GM23338 (cell line): ENCODE data around the gene PIGR. TPM values are rescaled to one million over a fixed set of nuclear protein-coding genes. Genes with fewer than 3 reads are reported as not detected.

Experiments
- ATAC-seq: fragments of 200-7000 bp; cut with Tn5 transposase; 3 replicates; pipeline ENCODE4 v1.9.1; 2020
- DNase-seq: peaks from one replicate; pipeline ENCODE4 v3.0.0-alpha.2; 2015; ENCODE audit warnings: low spot score
- H2AFZ ChIP-seq: fragments of 200-600 bp; sonication (generic); 2 replicates; pipeline ENCODE4 v1.8.0; 2016; ENCODE audit warnings: antibody characterized with exemption, mild to moderate bottlenecking, moderate library complexity
- H3F3A ChIP-seq: fragments of 200-600 bp; sonication (generic); replicated peaks from 2 replicates; pipeline ENCODE4 v1.8.0; 2017; ENCODE audit warnings: antibody characterized with exemption, mixed run types, low read depth
- H3K27ac ChIP-seq: fragments of 200-600 bp; sonication (generic); 2 replicates; pipeline ENCODE4 v1.6.1; 2016; ENCODE audit warnings: low read depth
- H3K27me3 ChIP-seq: fragments of 200-600 bp; sonication (generic); 2 replicates; pipeline ENCODE4 v1.8.0; 2016; ENCODE audit warnings: mild to moderate bottlenecking, mixed run types, moderate library complexity; ENCODE audit not compliant: insufficient read depth
- H3K36me3 ChIP-seq: fragments of 200-600 bp; sonication (generic); 2 replicates; pipeline ENCODE4 v1.8.0; 2016; ENCODE audit warnings: mild to moderate bottlenecking; ENCODE audit not compliant: insufficient read depth
- H3K4me1 ChIP-seq: fragments of 200-600 bp; sonication (generic); 2 replicates; pipeline ENCODE4 v1.8.0; 2016; ENCODE audit warnings: mild to moderate bottlenecking, moderate library complexity; ENCODE audit not compliant: insufficient read depth
- H3K4me2 ChIP-seq: fragments of 200-600 bp; sonication (generic); 2 replicates; pipeline ENCODE4 v1.7.1; 2017; ENCODE audit warnings: mixed run types
- H3K4me3 ChIP-seq: fragments of 200-600 bp; sonication (generic); 2 replicates; pipeline ENCODE4 v1.6.1; 2016; ENCODE audit warnings: mixed run types
- H3K79me2 ChIP-seq: fragments of 200-600 bp; sonication (generic); replicated peaks from 2 replicates; pipeline ENCODE4 v1.8.0; 2017; ENCODE audit warnings: mild to moderate bottlenecking; ENCODE audit not compliant: insufficient read depth
- H3K9me2 ChIP-seq: fragments of 200-600 bp; sonication (generic); 2 replicates; pipeline ENCODE4 v1.8.0; 2017; ENCODE audit not compliant: insufficient read depth
- H4K20me1 ChIP-seq: fragments of 200-600 bp; sonication (generic); replicated peaks from 2 replicates; pipeline ENCODE4 v1.8.0; 2017; ENCODE audit warnings: mild to moderate bottlenecking; ENCODE audit not compliant: insufficient read depth
- H3K27ac Mint-ChIP-seq: 2 replicates; pipeline ENCODE4 v1.8.0; 2020; ENCODE audit warnings: inconsistent platforms, mild to moderate bottlenecking, moderate library complexity, mixed read lengths
- H3K27me3 Mint-ChIP-seq: 3 replicates; pipeline ENCODE4 v1.8.0; 2022; ENCODE audit warnings: low read depth, mild to moderate bottlenecking, moderate library complexity, mixed read lengths, inconsistent platforms; ENCODE audit not compliant: insufficient read depth, poor library complexity
- H3K36me3 Mint-ChIP-seq: 3 replicates; pipeline ENCODE4 v1.8.0; 2021; ENCODE audit warnings: low read depth, mild to moderate bottlenecking, inconsistent platforms, moderate library complexity, mixed read lengths
- H3K4me1 Mint-ChIP-seq: 3 replicates; pipeline ENCODE4 v1.8.0; 2020; ENCODE audit warnings: mild to moderate bottlenecking, inconsistent platforms, mixed read lengths
- H3K4me3 Mint-ChIP-seq: 3 replicates; pipeline ENCODE4 v1.8.0; 2021; ENCODE audit warnings: moderate library complexity, mild to moderate bottlenecking, inconsistent platforms, mixed read lengths
- H3K9me3 Mint-ChIP-seq: 3 replicates; pipeline ENCODE4 v1.8.0; 2020; ENCODE audit warnings: moderate library complexity, mild to moderate bottlenecking, inconsistent platforms, mixed read lengths
- CTCF ChIP-seq, 2 experiments: fragments of 200-600 bp in 1 of 2; sonication (generic) in 1 of 2; conservative IDR thresholded peaks; 2 replicates each; pipeline versions ENCODE4 v1.5.1 to v1.6.1; 2016 to 2017; ENCODE audit warnings: antibody characterized with exemption in 2 of 2, low read depth in 2 of 2, mild to moderate bottlenecking in 2 of 2, moderate library complexity in 1 of 2
- EZH2 ChIP-seq: fragments of 200-600 bp; sonication (generic); IDR thresholded peaks from one replicate; pipeline ENCODE4 v1.8.0; 2017; ENCODE audit warnings: antibody characterized with exemption, mild to moderate bottlenecking, low read depth; ENCODE audit not compliant: unreplicated experiment
- EZH2phosphoT487 ChIP-seq: fragments of 200-600 bp; sonication (generic); IDR thresholded peaks from one replicate; pipeline ENCODE4 v1.8.1; 2018; ENCODE audit warnings: antibody characterized with exemption; ENCODE audit not compliant: unreplicated experiment
- JUNB ChIP-seq: IDR thresholded peaks from one replicate; pipeline ENCODE4 v1.6.1; 2016; ENCODE audit warnings: antibody characterized with exemption; ENCODE audit not compliant: unreplicated experiment
- NANOG ChIP-seq: IDR thresholded peaks from 2 replicates; pipeline ENCODE4 v1.6.1; 2016; ENCODE audit warnings: antibody characterized with exemption, borderline replicate concordance
- STAT1 ChIP-seq: IDR thresholded peaks from one replicate; pipeline ENCODE4 v1.6.1; 2016; ENCODE audit warnings: antibody characterized with exemption; ENCODE audit not compliant: unreplicated experiment
- ZNF114 ChIP-seq: fragments of 250-450 bp; sonication (Bioruptor Pico); IDR thresholded peaks from 2 replicates; pipeline ENCODE4 v1.5.0; 2020; ENCODE audit warnings: mild to moderate bottlenecking, moderate library complexity
- ZNF331 ChIP-seq: fragments of 250-450 bp; sonication (Bioruptor Pico); IDR thresholded peaks from 2 replicates; pipeline ENCODE4 v1.5.0; 2020; ENCODE audit warnings: low read depth, mild to moderate bottlenecking, moderate library complexity
- polyA plus RNA-seq: library from polyadenylated mRNA; unstranded; fragments of >200 nt; fragmentation: Nextera tagmentation; extraction: Ambion mirVana; gene quantifications from 2 replicates; pipeline ENCODE4 v1.2.1, GENCODE V29; 2016
- total RNA-seq: library from RNA; depleted of rRNA; stranded (reverse); fragments of >200 nt; shearing (Covaris generic); gene quantifications from 2 replicates; pipeline ENCODE4 v1.2.3, GENCODE V29; 2014
- TF ChIP-seq, protein P1 (sequence below): IDR thresholded peaks from 2 replicates; pipeline ENCODE4 v1.6.1; 2016; ENCODE audit warnings: antibody characterized with exemption
- TF ChIP-seq, protein P2 (sequence below): IDR thresholded peaks from one replicate; pipeline ENCODE4 v1.6.1; 2018; ENCODE audit warnings: antibody characterized with exemption; ENCODE audit not compliant: unreplicated experiment

Gene PIGR
- total and polyA plus RNA-seq, 2 experiments from 2014 or later = not detected

DNA sequence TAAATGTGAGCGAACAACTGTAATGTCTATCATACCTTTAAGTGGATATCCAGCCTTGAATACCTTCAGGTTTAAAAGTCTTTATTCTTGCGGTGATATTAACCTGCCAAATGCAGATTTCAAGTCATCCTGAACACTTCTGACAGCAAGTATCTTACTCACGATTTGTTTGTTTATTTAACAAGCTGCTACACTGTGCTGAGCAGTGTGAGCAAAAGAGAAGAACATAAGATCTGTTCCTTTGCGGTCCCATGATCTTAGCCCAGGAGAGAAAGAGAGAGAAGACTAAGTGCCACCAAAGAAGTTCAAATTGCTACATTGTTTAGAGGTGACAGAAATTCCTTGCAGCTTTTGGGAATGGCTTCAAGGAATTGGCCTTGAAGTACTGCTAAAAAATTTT, 58.6 kb downstream of the PIGR start:
- no peak overlapping the region for H3K4me2 ChIP-seq
- H3K4me1 Mint-ChIP-seq = peaks cover 19% of the 10 kb centered on the region
- no peaks in the 10 kb centered on the region for H3K36me3 Mint-ChIP-seq
- 0 out of 2 replicates have a peak, but pooled peaks cover 5% of the 10 kb centered on the region for H3K9me2 ChIP-seq
- H3K27ac Mint-ChIP-seq = no peak overlapping the region
- H3K4me3 ChIP-seq = no peak overlapping the region
- H3K4me3 Mint-ChIP-seq = no peak overlapping the region
- TF ChIP-seq NANOG (no peak), CTCF (conservative IDR thresholded peaks at IDR 0.05; ENCODE audit: low read depth in 2 of 2) (no peak), ZNF114 (no peak), ZNF331 (CRISPR knock-in tag) (no peak), STAT1 (no peak), JUNB (no peak)
- TF ChIP-seq, protein P1, sequence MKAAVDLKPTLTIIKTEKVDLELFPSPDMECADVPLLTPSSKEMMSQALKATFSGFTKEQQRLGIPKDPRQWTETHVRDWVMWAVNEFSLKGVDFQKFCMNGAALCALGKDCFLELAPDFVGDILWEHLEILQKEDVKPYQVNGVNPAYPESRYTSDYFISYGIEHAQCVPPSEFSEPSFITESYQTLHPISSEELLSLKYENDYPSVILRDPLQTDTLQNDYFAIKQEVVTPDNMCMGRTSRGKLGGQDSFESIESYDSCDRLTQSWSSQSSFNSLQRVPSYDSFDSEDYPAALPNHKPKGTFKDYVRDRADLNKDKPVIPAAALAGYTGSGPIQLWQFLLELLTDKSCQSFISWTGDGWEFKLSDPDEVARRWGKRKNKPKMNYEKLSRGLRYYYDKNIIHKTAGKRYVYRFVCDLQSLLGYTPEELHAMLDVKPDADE = no peak
- TF ChIP-seq, protein P2, sequence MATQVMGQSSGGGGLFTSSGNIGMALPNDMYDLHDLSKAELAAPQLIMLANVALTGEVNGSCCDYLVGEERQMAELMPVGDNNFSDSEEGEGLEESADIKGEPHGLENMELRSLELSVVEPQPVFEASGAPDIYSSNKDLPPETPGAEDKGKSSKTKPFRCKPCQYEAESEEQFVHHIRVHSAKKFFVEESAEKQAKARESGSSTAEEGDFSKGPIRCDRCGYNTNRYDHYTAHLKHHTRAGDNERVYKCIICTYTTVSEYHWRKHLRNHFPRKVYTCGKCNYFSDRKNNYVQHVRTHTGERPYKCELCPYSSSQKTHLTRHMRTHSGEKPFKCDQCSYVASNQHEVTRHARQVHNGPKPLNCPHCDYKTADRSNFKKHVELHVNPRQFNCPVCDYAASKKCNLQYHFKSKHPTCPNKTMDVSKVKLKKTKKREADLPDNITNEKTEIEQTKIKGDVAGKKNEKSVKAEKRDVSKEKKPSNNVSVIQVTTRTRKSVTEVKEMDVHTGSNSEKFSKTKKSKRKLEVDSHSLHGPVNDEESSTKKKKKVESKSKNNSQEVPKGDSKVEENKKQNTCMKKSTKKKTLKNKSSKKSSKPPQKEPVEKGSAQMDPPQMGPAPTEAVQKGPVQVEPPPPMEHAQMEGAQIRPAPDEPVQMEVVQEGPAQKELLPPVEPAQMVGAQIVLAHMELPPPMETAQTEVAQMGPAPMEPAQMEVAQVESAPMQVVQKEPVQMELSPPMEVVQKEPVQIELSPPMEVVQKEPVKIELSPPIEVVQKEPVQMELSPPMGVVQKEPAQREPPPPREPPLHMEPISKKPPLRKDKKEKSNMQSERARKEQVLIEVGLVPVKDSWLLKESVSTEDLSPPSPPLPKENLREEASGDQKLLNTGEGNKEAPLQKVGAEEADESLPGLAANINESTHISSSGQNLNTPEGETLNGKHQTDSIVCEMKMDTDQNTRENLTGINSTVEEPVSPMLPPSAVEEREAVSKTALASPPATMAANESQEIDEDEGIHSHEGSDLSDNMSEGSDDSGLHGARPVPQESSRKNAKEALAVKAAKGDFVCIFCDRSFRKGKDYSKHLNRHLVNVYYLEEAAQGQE = no peak
- no peak overlapping the region for H3K27ac ChIP-seq
- no peaks in the 10 kb centered on the region; the same call in 1 of the 2 replicates for H3K36me3 ChIP-seq
- H3K79me2 ChIP-seq = no peaks in the 10 kb centered on the region
- H3K9me3 Mint-ChIP-seq = no peaks in the 10 kb centered on the region; the same call in 2 of the 3 replicates
- H2AFZ ChIP-seq = no peak overlapping the region
- no peaks in the 10 kb centered on the region for H3K27me3 Mint-ChIP-seq
- DNase-seq (no peak), ATAC-seq (no peak)
- H3K4me1 ChIP-seq = peaks cover 18% of the 10 kb centered on the region
- no peaks in the 10 kb centered on the region for H4K20me1 ChIP-seq
- no peaks in the 10 kb centered on the region for H3K27me3 ChIP-seq
- no peaks in the 10 kb centered on the region for H3F3A ChIP-seq

DNA sequence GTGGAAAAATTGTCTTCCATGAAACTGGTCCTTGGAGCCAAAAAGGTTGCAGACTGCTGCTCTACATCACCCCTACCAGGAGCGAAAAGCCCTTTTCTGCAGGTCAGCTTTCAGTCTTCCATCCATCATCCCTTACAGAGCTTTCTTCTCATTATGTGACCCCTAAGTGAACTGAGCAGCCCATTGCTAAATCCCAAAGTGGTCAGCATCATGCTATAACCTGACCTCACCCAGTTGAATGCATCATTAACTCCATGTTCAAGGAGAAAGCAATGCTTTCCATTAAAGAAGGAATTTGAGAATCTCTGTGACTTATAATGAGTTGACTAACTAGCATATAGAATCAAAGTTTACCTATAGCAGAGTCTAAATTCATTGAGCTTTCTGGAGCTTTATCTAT, 59.4 kb downstream of the PIGR start:
- H3K9me2 ChIP-seq = 0 out of 2 replicates have a peak, but pooled peaks cover 4% of the 10 kb centered on the region
- H3K27me3 ChIP-seq = no peaks in the 10 kb centered on the region
- H3K4me3 Mint-ChIP-seq = no peak overlapping the region
- H4K20me1 ChIP-seq = no peaks in the 10 kb centered on the region
- H3K4me2 ChIP-seq = no peak overlapping the region
- H3K4me3 ChIP-seq = no peak overlapping the region
- H3F3A ChIP-seq = no peaks in the 10 kb centered on the region
- no peak overlapping the region for H3K27ac Mint-ChIP-seq
- TF ChIP-seq ZNF114 (no peak), EZH2 (no peak), NANOG (no peak), JUNB (no peak), ZNF331 (CRISPR knock-in tag) (no peak), EZH2phosphoT487 (no peak)
- TF ChIP-seq, protein P1 = no peak
- DNase-seq (no peak), ATAC-seq (no peak)
- peaks cover under 1% of the 10 kb centered on the region; the same call in 1 of the 3 replicates for H3K9me3 Mint-ChIP-seq
- H3K27ac ChIP-seq = no peak overlapping the region
- H3K36me3 Mint-ChIP-seq = no peaks in the 10 kb centered on the region
- peaks cover 17% of the 10 kb centered on the region for H3K4me1 Mint-ChIP-seq
- H3K36me3 ChIP-seq = no peaks in the 10 kb centered on the region; the same call in 1 of the 2 replicates
- H3K79me2 ChIP-seq = no peaks in the 10 kb centered on the region
- H2AFZ ChIP-seq = no peak overlapping the region
- H3K4me1 ChIP-seq = peaks cover 18% of the 10 kb centered on the region
- no peaks in the 10 kb centered on the region for H3K27me3 Mint-ChIP-seq
